Right forelimb (tissue), 1 donor: ENCODE data around the gene WWOX.

Source experiments
- DNase-seq: peaks from one replicate; pipeline ENCODE4 v3.0.0-alpha.2; 2018

WWOX gene

DNA sequence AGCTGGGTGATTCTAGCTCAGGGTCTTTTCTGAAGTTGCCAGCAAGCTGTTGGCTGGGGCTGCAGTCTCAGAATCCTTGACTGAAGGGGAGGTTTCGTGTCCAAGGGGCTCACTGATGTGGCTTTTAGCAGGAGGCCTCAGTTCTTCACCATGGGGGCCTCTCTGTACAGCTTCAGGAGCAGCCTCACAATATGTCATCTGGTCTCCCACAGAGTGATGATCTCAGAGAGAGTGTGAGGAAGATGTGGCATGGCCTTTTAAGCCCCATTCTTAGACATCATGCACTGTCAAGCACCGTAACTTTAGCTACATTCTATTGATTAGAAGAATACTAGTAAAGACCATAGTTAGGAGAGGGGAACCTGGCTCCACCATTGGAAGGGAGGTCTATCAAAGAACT lies 732.6 kb downstream of the WWOX start:
- no peak for DNase-seq

DNA sequence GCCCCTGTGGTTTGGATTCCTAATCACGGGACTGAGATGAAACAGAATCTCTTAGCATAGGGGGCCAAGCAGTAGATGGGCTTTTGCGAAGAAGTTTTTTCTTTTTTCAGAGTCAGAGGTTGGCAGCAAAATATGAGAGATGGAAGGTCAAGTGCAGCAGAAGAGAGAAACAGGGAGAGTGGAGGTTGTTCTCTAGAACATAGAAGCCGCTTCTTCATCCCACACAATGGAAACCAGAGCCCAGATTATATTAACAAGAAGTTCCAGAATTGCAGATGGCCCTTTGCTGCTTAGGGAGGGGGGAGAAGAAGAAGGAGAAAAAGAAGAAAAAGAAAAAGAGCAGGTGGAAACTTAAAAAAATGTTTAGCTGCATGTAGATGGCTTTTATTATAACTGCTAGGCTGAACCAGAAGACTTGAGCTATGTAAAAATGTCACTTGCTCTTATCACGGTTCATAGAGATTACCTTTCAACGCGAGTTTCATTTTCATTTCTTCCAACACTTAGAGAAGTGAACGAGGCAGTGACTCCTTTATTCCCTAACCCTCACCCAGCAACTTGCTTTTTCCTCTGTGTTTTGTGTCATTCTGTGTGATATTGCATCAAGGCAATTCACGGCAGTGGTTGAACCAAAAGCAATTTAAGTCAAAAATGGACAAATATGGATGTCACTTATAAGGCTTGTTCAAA lies 737.5 kb downstream of the WWOX start:
- no peak for DNase-seq

DNA sequence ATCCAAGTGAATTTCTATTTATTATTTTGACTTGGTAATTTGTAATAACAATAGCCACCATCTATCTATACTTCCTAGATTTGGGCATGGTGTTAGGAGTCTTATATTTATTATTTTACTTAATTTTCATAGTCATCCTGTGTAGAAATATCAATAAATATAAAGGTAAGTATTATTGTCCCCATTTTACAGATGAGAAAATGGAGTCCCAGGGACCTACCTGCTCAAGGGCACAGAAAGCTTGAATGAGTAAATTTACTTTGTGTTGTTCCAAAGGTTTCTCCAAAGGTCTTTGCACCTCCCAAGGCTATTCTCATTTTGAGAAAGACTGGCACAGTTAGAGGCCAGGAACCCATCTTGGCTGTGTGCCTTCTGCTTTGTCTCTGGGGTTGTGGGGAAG lies 738.3 kb downstream of the WWOX start:
- no peak for DNase-seq

DNA sequence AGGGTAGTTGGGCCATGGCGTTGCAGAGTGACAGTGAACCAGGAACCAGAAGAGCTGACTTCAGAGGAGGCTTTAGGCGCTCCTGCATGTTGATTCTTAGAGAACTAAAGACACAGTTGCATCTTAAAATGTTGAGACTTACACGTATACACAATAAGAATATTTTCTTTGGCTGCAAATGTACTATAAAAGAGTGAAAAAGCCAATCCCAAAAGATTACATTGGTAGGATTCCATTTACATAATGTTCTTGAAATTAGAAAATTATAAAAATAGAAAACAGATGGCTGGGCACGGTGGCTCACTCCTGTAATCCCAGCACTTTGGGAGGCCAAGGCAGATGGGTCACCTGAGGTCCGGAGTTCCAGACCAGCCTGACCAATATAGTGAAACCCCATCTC lies 738.8 kb downstream of the WWOX start:
- DNase-seq = no peak

DNA sequence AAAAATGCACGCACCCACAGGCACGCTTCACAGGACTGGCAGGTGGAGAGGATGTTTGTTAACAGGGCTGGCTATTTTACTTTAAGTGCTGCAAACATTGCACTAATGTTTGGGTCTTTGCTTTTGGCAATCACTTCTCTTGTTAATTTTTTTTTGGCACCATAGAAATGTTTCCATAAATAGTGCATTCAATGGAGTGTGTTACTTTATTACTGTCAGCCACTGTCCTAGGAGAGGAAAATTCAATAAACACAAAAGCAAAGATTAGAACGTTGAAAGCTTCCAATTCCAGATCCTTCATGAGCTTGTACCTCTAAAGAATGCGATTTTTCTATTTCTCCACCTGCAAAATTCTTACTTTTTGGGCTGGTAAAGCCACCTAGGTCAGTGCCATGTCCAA lies 743.5 kb downstream of the WWOX start:
- no peak for DNase-seq

DNA sequence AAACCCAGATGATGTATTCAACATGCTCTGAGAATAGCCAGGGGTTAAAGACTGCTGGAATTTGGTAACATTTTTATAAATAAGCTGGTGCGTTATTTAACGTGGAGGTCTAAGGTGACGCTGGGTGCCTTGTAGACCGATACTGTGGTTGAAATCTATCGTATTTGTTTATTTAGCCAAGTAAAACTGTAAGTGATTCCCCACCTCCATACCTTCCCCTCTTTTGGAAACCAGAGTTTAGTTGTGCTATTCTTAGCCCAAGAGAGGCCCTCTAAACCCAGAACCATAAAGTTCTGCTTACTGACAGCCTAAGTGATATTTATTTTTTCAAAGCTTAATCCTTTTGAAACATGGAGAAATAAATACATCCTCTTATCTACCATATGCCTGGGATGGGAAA lies 744.5 kb downstream of the WWOX start:
- no peak for DNase-seq

DNA sequence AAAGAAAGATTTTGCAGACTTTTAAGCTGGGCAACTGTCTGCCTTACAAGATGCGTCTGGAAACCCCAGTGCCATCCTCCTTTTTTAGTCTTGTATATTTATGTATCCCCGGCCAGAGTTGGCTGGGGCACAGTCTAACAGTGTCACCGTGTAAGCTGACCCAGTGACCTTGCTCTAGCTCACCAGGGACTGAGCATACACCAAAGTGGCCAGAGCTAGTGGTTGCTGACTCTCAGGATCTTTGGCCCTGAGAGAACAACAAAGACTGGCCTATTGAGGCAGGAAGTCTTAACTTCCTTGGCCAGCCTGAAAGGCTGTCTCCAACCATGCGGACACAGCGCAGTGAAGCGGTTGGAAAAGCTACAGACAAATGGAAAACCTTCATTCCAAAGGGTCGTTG lies 745.2 kb downstream of the WWOX start:
- DNase-seq = no peak

DNA sequence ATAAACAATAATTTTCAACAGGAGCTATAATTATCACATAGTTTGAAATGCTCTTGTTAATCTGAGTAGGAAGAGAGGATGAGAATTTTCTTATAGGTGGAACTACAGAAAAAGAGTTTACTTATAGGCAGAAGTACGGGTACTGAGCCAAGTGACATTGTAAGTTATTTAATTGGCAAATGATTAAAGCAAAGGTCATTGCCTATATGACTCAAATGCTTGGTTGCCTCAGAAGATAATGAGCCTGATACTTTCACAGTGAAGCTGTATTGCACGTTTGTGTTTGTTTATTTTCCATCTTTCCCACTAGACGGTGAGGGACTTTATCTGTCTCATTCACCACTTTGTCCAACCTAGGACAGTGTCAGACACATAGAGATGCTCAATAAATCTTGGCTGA lies 751.8 kb downstream of the WWOX start:
- DNase-seq = no peak

DNA sequence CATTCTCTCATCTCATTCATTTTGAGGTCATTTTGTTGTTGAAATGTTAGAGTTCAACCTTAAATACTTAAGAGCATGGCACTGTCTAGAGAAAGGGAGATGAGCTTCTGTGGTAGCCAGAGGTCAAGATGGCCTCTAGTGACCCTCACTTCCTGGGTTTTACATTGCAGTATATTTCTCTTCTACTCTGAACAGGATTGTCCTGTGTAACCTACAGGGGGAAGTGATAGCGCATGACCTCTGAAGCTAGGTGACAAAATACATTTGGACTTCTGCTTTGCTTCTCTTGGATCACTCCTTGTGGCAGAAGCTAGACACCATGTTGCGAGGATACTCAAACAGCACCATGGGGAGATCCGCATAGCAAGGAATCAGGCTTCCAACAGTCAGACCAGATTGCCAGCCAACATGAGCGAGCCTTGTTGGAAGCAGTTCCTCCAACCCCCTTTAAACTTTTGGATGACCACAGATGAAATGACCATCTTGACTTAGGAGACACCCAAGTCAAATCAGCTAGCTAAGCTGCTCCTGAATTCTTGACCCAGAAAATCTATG lies 752.7 kb downstream of the WWOX start:
- DNase-seq = no peak

DNA sequence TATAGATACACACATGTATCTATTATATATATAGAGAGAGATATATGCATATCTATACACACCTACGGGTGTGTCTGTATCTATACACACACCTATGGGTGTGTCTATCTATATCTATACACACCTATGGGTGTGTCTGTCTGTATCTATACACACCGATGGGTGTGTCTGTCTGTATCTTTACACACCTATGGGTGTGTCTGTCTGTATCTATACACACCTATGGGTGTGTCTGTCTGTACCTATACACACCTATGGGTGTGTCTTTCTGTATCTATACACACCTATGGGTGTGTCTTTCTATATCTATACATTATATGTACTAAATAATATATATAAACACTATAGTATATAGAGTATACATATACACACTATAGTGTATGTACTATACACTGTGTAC lies 762.6 kb downstream of the WWOX start:
- no peak for DNase-seq

DNA sequence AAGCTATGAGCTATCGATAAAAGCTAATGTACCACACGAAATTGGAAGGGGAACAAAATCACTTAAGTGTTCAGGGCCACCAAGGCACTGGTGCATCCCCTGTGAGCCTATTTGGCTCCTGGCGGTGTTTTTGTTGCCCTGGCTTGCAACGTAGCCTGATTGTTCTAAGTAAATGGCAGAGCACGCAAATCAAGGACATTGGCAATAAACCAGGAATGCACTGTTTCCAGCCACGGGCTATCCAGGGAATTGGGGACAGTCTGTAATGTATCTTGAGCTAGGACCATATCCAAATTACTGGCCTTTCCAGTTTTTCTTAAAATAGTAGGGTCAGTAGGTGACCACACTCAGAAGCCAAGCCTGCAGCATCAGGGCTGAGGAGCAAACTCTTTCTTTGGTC lies 767.1 kb downstream of the WWOX start:
- no peak for DNase-seq

DNA sequence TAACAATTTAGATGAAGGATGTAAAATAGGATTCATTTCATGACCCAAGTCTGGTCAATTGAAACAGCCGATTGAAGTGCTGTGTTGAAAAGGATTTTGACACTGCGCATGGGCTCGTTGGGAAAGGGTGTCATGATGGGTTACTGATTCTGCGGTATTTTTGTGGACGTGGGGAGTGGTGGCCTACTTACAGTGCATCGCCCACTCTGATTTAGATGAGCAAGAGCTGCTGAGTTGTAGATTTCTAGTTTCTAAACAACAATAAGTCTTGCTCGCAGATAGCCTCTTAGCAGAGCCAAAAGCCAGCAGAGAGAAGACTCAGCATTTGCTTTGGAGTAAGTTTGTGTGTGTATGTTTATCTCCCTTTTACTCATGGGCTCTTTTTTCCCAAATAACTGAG lies 770.0 kb downstream of the WWOX start:
- no peak for DNase-seq

DNA sequence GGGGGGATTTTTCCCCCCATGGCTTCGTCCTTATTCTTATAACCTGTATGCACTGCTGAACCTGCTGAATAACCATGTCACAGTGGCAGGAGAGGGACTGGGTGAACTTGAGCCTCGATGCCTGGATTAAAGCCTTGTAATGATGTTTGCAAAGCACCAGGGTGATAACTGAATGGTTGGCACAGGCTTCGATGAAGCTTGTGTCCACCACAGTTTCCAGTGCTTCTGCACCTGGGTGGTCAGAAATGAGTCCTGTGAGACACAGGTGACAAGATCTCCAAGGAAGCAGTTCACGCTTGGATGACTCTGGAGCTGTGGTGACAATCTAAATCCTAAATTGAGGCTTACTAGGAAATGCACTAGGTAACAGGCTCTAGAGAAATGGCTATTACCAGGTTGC lies 771.8 kb downstream of the WWOX start:
- no peak for DNase-seq

DNA sequence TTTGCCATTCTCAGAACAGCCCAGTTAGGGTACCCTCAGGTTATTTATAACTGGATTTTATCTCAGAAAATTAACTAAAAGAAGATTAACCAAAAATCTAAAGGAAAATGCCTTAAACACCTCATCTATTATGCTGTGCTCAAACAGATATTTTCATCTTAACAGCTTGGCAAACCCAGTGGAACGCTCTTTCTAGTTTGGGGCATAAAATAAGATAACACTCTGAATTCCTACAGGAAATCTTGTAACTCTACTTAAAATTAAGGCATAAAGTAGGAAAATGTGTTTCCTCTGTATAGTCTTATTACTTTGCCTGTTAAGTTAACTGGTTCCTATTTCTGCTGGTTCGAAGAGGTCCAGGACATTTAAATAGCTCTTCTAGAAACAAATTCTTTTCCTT lies 777.2 kb downstream of the WWOX start:
- DNase-seq = no peak

DNA sequence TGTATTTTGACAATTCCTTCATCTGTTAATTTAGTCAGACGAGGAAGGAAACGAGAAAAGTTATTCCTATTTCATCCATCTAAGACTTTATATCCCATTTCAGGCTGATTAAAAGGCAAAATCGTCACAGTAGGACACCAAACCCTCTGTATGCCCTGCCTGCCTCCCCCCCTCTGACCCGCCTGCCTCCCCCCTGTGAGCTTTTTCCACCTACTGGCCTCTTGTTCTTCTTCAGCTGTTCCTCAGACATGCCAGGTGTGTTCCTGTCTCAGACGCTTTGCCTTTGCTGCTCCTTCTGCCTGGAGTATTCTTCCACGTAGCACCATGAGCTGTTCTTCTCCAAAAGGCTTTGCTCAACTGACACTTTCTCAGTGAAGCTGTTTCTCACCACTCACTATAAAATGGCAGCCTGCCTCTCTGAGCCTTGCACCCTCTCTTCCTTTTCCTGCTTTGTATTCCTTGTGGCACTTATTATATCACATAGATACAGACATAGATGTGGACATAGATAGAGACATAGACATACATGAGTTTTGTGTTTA lies 777.7 kb downstream of the WWOX start:
- DNase-seq = no peak

DNA sequence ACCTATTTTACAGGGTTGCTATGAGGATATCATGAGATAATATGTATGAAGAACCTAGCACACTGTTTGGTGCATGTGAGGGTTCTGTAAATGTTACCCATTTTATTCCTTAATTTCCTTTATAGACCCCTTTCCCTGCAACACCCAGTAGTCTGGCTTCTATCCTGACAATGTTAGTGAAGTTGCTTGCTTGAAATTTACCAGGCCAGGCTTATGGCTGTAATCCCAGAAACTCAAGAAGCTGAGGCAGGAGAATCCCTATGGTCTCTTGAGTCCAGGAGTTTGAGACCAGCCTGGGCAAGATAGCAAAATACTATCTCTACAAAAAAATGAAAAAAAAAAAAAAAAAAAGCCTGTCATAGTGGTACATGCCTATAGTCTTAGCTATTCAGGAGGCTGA lies 779.1 kb downstream of the WWOX start:
- no peak for DNase-seq

DNA sequence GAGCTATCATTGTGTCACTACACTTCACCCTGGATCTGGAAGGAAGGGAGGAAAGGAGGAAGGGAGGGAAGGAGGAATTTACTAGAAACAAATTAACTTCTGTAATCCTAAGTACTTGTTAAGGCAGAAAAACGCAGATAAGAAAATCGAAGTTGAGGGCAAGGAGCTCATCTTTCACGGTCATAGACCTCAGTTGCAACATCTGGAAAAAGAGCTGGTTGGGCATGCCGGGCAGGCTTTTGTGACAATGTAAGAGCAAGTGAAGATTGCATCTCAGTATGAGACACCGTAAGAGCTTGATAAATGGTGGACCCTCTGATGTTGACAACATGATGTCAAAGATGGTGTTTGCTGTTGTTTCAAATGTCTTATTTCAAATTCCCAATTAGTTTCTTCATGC lies 779.6 kb downstream of the WWOX start:
- no peak for DNase-seq

DNA sequence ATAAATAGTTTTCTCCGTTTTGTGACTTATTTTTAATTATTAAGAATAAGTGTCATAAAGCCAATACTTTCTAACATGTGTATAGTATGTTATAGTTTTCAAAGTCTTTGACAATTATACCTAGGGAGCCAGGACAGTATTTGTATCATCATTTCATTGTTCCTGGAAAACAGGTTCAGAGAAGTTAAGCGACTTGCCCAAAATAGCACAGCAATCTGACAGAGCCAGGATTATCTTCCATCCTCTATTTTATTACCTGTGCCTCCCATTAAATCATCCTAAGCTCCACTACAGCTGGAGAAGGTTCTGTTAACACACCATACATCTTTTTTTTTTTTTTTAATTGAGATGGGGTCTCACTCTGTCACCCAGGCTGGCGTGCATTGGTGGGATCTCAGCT lies 782.7 kb downstream of the WWOX start:
- DNase-seq = no peak

DNA sequence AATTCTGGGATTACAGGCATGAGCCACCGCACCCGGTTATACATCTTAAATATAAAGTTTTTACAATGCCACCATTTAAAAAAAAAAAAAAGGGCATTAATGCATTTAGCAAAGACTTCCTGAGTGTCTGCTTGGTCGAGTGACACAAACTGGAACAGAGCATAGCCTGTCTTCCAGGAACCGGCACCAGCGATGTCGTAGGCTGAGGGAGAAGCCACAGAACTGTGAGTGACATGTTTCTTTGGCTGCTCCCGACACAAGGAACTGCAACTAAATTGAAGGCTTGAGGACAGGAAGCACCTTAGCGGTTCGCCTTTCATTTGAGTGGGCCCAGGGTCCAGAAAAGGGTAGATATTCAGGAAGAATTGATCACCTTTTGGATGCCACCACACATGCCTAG lies 783.3 kb downstream of the WWOX start:
- DNase-seq = no peak

DNA sequence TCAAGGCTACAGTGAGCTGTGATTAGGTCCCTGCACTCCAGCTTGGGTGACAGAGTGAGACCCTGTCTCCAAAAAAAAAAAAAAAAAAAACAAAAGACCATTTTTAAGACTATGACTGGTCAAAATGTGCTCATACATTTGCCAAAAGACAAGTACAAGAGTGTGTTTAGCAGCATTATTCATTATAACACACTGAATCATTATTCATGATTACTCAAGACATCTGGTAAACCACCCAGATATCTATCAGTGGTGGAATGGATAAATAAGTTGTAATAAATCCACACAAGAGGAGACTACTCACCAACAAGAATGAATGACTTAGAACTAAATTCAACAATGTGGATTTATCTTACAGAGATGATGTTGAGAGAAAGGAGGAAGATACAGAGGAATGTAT lies 784.8 kb downstream of the WWOX start:
- DNase-seq = no peak

DNA sequence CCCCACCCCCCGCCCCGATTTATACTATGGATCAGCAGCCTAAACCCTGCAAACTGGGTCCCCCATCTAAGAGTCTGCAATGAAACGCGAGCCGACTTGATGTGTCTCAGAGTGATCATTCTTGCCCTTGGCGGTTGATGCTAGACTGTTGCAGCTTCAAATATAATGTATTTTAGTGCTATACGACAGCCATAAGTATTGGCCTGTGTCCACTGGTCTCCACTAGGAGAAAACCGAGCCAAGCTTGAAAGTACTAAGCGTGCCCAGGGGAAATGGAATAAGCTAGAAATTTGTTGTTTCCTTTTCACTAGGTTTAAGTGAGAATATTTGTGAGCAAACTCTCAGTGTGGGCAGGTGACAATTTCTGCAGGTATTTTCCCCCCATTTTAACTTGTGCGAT lies 789.9 kb downstream of the WWOX start:
- peak; percentile 47 for DNase-seq

DNA sequence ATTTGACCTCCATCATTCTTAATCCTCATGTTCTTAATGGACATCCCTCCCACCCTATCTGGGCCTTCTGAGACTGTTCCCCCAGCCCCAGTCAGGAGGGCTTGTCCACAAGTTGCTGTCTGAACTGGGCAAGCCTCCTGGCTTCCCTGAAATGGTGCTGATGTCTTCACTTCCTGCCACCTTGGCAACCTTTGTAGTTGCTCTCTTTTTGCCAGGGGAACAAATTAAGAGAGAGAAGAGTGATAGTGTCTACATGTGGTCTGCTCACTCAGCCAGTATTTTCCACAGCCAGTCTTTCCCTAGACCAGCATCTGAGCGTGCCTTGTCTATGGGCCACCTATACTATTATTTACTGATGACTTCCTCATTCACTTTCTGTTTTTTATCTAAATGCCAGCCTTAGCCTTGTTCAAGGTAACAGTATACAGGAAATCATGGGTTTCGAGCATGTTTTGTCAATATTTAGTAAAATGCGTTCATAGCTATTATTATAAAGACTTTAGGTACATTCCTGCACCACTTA lies 791.0 kb downstream of the WWOX start:
- no peak for DNase-seq

DNA sequence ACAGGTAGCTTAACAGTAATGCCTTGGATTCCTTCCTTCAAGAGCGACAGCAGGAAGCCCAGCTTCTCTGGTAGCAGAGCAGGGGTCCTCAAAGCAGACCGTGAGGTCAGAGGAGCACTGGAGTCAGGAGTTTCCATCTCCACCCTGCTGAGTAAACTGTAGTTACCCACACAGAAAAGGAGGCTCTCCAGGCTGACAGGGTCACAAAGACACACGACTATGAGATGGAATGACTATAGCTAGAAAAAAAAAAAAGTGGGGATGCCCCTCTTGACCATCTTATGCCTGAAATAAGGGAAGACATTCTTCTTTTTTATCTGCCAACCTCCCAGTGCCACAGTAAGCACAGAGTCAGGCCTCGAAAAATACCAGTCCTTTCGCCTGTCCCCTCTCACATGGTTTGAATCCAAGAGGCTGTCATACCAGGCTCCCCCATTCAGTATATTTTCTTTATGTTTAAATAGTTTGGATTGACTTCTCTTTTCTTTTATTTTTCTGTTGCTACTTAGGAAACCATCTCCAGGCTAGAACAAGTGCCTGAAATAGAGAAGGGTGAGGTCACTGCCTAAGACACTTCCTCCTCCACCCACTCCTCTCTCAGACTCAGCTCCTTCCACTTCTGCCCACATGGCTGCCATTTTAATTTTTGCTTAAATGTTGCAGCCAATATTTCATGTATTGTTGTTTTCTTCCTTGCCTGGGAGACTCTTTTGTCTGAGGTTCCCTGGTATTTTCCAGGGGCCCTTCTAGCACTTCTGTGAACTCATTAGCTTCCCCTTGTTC lies 793.7 kb downstream of the WWOX start:
- no peak for DNase-seq

DNA sequence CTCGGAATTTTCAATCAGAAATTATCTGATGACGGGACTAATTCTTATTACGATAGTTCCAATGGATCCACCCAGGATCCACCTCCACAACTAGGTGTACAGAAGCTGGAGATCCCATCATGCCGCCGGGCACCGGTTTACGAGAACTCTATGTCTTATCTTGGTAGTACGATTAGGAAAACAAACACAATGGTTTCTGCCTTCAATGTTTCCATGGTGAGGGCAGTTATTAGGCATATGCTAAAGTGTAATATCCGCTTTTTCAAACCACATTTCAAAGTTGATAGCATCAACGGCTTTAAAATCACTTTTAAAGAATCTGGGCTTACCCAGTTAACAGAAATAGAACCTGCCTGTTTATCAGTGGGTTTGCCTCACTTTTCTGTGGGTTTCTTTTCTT lies 795.4 kb downstream of the WWOX start:
- no peak for DNase-seq
